Keratinocyte (primary cell): ENCODE measurements around the gene TMEM127. TPM values are rescaled to one million over a fixed set of nuclear protein-coding genes. Genes with fewer than 3 reads are reported as not detected.

Source experiments
- DNase-seq: peaks from one replicate; pipeline ENCODE4 v3.0.0-alpha.2; 2011; ENCODE audit warnings: low read depth, missing footprints, low spot score
- FAIRE-seq: peaks from 2 replicates; lab custom pipeline; 2011; peaks lifted over from hg19 to GRCh38; lab: Jason Lieb, UNC
- H2AFZ ChIP-seq: 2 replicates; pipeline ENCODE4 v1.6.0; 2012; ENCODE audit warnings: low read length, control low read depth, inconsistent platforms; ENCODE audit not compliant: control insufficient read depth
- H3K27ac ChIP-seq: 2 replicates; pipeline ENCODE4 v1.5.1; 2011; ENCODE audit warnings: low read length; ENCODE audit not compliant: control insufficient read depth, insufficient read depth
- H3K27me3 ChIP-seq: 3 replicates; pipeline ENCODE4 v1.6.0; 2011; ENCODE audit warnings: low read length; ENCODE audit not compliant: control insufficient read depth, insufficient read depth; ENCODE audit errors: extremely low read depth
- H3K36me3 ChIP-seq, 2 experiments: 2 replicates in 1 of 2; 3 replicates in 1 of 2; pipeline ENCODE4 v1.5.1; 2011; ENCODE audit warnings: low read length in 2 of 2, mild to moderate bottlenecking in 1 of 2; ENCODE audit not compliant: control insufficient read depth in 2 of 2, insufficient read depth in 2 of 2; ENCODE audit errors: extremely low read depth in 1 of 2
- H3K4me1 ChIP-seq: 3 replicates; pipeline ENCODE4 v1.5.1; 2011; ENCODE audit warnings: low read length; ENCODE audit not compliant: control insufficient read depth, insufficient read depth; ENCODE audit errors: extremely low read depth
- H3K4me2 ChIP-seq: 3 replicates; pipeline ENCODE4 v1.6.0; 2011; ENCODE audit warnings: low read depth, low read length; ENCODE audit not compliant: control insufficient read depth, insufficient read depth; ENCODE audit errors: extremely low read depth
- H3K4me3 ChIP-seq, 3 experiments: fragments of 200-600 bp in 1 of 3; sonication (generic) in 1 of 3; 2 replicates in 2 of 3; 3 replicates in 1 of 3; pipeline ENCODE4 v1.5.1; 2011 to 2016; ENCODE audit warnings: low read length in 3 of 3, mild to moderate bottlenecking in 3 of 3, control low read depth in 2 of 3, inconsistent platforms in 1 of 3, low read depth in 1 of 3, mixed read lengths in 1 of 3, mixed run types in 1 of 3, moderate library complexity in 1 of 3; ENCODE audit not compliant: control insufficient read depth in 2 of 3, insufficient read depth in 2 of 3; ENCODE audit errors: extremely low read depth in 1 of 3
- H3K79me2 ChIP-seq: 2 replicates; pipeline ENCODE4 v1.6.0; 2012; ENCODE audit warnings: low read length; ENCODE audit not compliant: control insufficient read depth, insufficient read depth
- H3K9ac ChIP-seq: 3 replicates; pipeline ENCODE4 v1.6.0; 2011; ENCODE audit warnings: low read length; ENCODE audit not compliant: control insufficient read depth, insufficient read depth; ENCODE audit errors: extremely low read depth
- H3K9me1 ChIP-seq: 3 replicates; pipeline ENCODE4 v1.6.0; 2011; ENCODE audit warnings: low read length; ENCODE audit not compliant: control insufficient read depth, insufficient read depth; ENCODE audit errors: extremely low read depth
- H3K9me3 ChIP-seq: 2 replicates; pipeline ENCODE4 v1.5.1; 2012; ENCODE audit warnings: low read depth, low read length; ENCODE audit not compliant: control insufficient read depth
- H4K20me1 ChIP-seq: 3 replicates; pipeline ENCODE4 v1.6.0; 2011; ENCODE audit warnings: low read length; ENCODE audit not compliant: control insufficient read depth, insufficient read depth; ENCODE audit errors: extremely low read depth
- CTCF ChIP-seq, 3 experiments: IDR thresholded peaks in 1 of 3; conservative IDR thresholded peaks in 1 of 3; optimal IDR thresholded peaks in 1 of 3; 2 replicates in 2 of 3; 3 replicates in 1 of 3; pipeline versions ENCODE3 to v1.5.1; 2011; ENCODE audit warnings: low read length in 3 of 3, mild to moderate bottlenecking in 3 of 3, moderate library complexity in 2 of 3, control low read depth in 1 of 3, inconsistent platforms in 1 of 3; ENCODE audit not compliant: insufficient read depth in 2 of 3; ENCODE audit errors: extremely low read depth in 1 of 3
- EZH2 ChIP-seq: IDR thresholded peaks from one replicate; pipeline ENCODE4 v1.6.1; 2012; ENCODE audit warnings: inconsistent platforms, mild to moderate bottlenecking, low read length, moderate library complexity
- dilution Hi-C: fragments of 300-500 bp; cut with MboI; formaldehyde crosslinking; loops from one replicate; pipeline ENCODE4 v1.7.0; 2020; ENCODE audit warnings: low sequenced_read_pairs; ENCODE audit not compliant: extremely low pct_ligation_motif_present
- polyA plus RNA-seq, 5 experiments: library from polyadenylated mRNA; depleted of rRNA in 3 of 5; stranded (reverse) in 3 of 5; stranded (forward) in 1 of 5; unstranded in 1 of 5; fragments of >200 nt; gene quantifications; 1 replicate in 1 of 5; 2 replicates in 3 of 5; 3 replicates in 1 of 5; pipeline versions ENCODE4 v1.2.1 to v1.2.3, GENCODE V29; 2011 to 2012; ENCODE audit warnings: missing spikeins in 2 of 5, low read depth in 1 of 5, low replicate concordance in 1 of 5

The TMEM127 gene
- polyA plus RNA-seq, 1 donor (not counting 4 experiments of a cell fraction or from before 2014, with no cell fraction given) = 30.8 TPM

- peaks cover 57% of the 10 kb centered on the region for H3K79me2 ChIP-seq
- peak overlapping the region; percentile 91 for H2AFZ ChIP-seq
- H3K36me3 ChIP-seq = peaks cover 18 to 20% of the 10 kb centered on the region in 2 experiments
- H3K4me2 ChIP-seq = peak overlapping the region; percentile 58
- peaks cover 5% of the 10 kb centered on the region for H3K9me1 ChIP-seq
- DNase-seq = no peak
- H3K9me3 ChIP-seq = no peaks in the 10 kb centered on the region
- peak overlapping the region; percentile 41 to 97 (median 90) for H3K4me3 ChIP-seq
- no peaks in the 10 kb centered on the region for H3K27me3 ChIP-seq
- peak overlapping the region; percentile 61 for H3K27ac ChIP-seq
- no peak for FAIRE-seq
- H3K9ac ChIP-seq = peak overlapping the region; percentile 85
- peaks cover 33% of the 10 kb centered on the region for H3K4me1 ChIP-seq
- dilution Hi-C loops = no loop called here
- peaks cover 3% of the 10 kb centered on the region for H4K20me1 ChIP-seq
- TF ChIP-seq CTCF (optimal IDR thresholded peaks at IDR 0.05 in 1 of 3, IDR thresholded peaks at IDR 0.05 in 1 of 3, conservative IDR thresholded peaks at IDR 0.05 in 1 of 3; ENCODE audit: extremely low read depth in 1 of 3, insufficient read depth in 2 of 3, low read length in 3 of 3) (no peak), EZH2 (no peak)
Measured at GRCh38 chr2:96265349-96265839, 403 bp downstream of the TMEM127 start.

- no peaks in the 10 kb centered on the region for H3K9me3 ChIP-seq
- dilution Hi-C loops = no loop called here
- H3K4me3 ChIP-seq = peak overlapping the region; percentile 41 to 97 (median 90)
- DNase-seq = no peak
- peaks cover 5% of the 10 kb centered on the region for H3K9me1 ChIP-seq
- H3K4me1 ChIP-seq = peaks cover 39% of the 10 kb centered on the region
- peaks cover 63% of the 10 kb centered on the region for H3K79me2 ChIP-seq
- no peaks in the 10 kb centered on the region for H3K27me3 ChIP-seq
- no peak for FAIRE-seq
- peaks cover 17 to 20% of the 10 kb centered on the region in 2 experiments for H3K36me3 ChIP-seq
- peak overlapping the region; percentile 58 for H3K4me2 ChIP-seq
- H2AFZ ChIP-seq = no peak overlapping the region
- H3K9ac ChIP-seq = peak overlapping the region; percentile 85
- peak; percentile 15 to 40 (median 27) for TF ChIP-seq CTCF (optimal IDR thresholded peaks at IDR 0.05 in 1 of 3, IDR thresholded peaks at IDR 0.05 in 1 of 3, conservative IDR thresholded peaks at IDR 0.05 in 1 of 3; ENCODE audit: extremely low read depth in 1 of 3, insufficient read depth in 2 of 3, low read length in 3 of 3)
- no peak for TF ChIP-seq EZH2
- peaks cover 4% of the 10 kb centered on the region for H4K20me1 ChIP-seq
- no peak overlapping the region for H3K27ac ChIP-seq
Measured at GRCh38 chr2:96264656-96265348, 995 bp downstream of the TMEM127 start.
